GM12878 (cell line): ENCODE results near the gene TEDC1. TPM values are rescaled to one million over a fixed set of nuclear protein-coding genes. Genes with fewer than 3 reads are reported as not detected.

Experiments
- ATAC-seq: fragments of 200-7000 bp; cut with Tn5 transposase; 3 replicates; pipeline ENCODE4 v1.9.1; 2020; ENCODE audit warnings: mild to moderate bottlenecking, moderate library complexity
- BruUV-seq: library from RNA; stranded (reverse); fragments of 400-500 nt; replicated peaks from 2 replicates; lab custom pipeline; 2021; lab: Mats Ljungman, UMichigan
- CTCF ChIA-PET: fragments of 300-600 bp; sonication (Branson Sonifier 250); formaldehyde crosslinking; extraction: SDS; loops from one replicate; lab custom pipeline; 2021; ENCODE audit warnings: inconsistent platforms; lab: Yijun Ruan, JAX
- POLR2A ChIA-PET: fragments of 350-600 bp; formaldehyde crosslinking; extraction: SDS; loops from one replicate; lab custom pipeline; 2021; ENCODE audit warnings: inconsistent platforms; lab: Charles Lee
- RAD21 ChIA-PET: fragments of 300-600 bp; sonication (Branson Sonifier 250); formaldehyde crosslinking; loops from one replicate; lab custom pipeline; 2023; ENCODE audit warnings: antibody characterized with exemption; ENCODE audit not compliant: unreplicated experiment; lab: Charles Lee
- SMC1A ChIA-PET: fragments of 300-600 bp; sonication (Branson Sonifier 250); formaldehyde crosslinking; loops from one replicate; lab custom pipeline; 2023; ENCODE audit not compliant: unreplicated experiment, uncharacterized antibody; lab: Charles Lee
- DNase-seq: peaks from one replicate; pipeline ENCODE4 v3.0.0-alpha.2; 2011; ENCODE audit warnings: low read depth, low spot score
- FAIRE-seq: peaks from 3 replicates; lab custom pipeline; 2011; peaks lifted over from hg19 to GRCh38; lab: Jason Lieb, UNC
- H2AFZ ChIP-seq: 2 replicates; pipeline ENCODE4 v1.6.0; 2011; ENCODE audit warnings: low read depth, low read length, control low read depth; ENCODE audit not compliant: control insufficient read depth
- H3K27ac ChIP-seq: 2 replicates; pipeline ENCODE4 v1.5.1; 2011; ENCODE audit warnings: control low read depth; ENCODE audit not compliant: control insufficient read depth, insufficient read depth
- H3K27me3 ChIP-seq, 2 experiments: replicated peaks in 1 of 2; 2 replicates each; pipeline versions ENCODE4 v1.6.0 to v1.6.1; 2011; ENCODE audit warnings: low read length in 1 of 2; ENCODE audit not compliant: control insufficient read depth in 2 of 2, insufficient read depth in 2 of 2
- H3K36me3 ChIP-seq, 2 experiments: 2 replicates each; pipeline ENCODE4 v1.5.1; 2011; ENCODE audit warnings: low read length in 1 of 2; ENCODE audit not compliant: control insufficient read depth in 2 of 2, insufficient read depth in 2 of 2
- H3K4me1 ChIP-seq: 2 replicates; pipeline ENCODE4 v1.6.1; 2011; ENCODE audit warnings: mild to moderate bottlenecking, low read length, moderate library complexity, mixed read lengths; ENCODE audit not compliant: control insufficient read depth, insufficient read depth
- H3K4me2 ChIP-seq: 2 replicates; pipeline ENCODE4 v1.6.0; 2011; ENCODE audit warnings: control low read depth; ENCODE audit not compliant: control insufficient read depth, insufficient read depth
- H3K4me3 ChIP-seq: fragments of 200-600 bp; sonication (generic); 2 replicates; pipeline ENCODE4 v1.5.1; 2016
- H3K79me2 ChIP-seq: 2 replicates; pipeline ENCODE4 v1.6.0; 2011; ENCODE audit warnings: low read length; ENCODE audit not compliant: control insufficient read depth, insufficient read depth
- H3K9ac ChIP-seq: 2 replicates; pipeline ENCODE4 v1.8.0; 2011; ENCODE audit warnings: low read length, control low read depth, mixed read lengths; ENCODE audit not compliant: control insufficient read depth, insufficient read depth
- H3K9me3 ChIP-seq: replicated peaks from 3 replicates; pipeline ENCODE4 v1.5.1; 2011; ENCODE audit warnings: mild to moderate bottlenecking, low read length; ENCODE audit not compliant: control insufficient read depth, insufficient read depth
- H4K20me1 ChIP-seq: 2 replicates; pipeline ENCODE4 v1.6.0; 2011; ENCODE audit not compliant: control insufficient read depth, insufficient read depth
- BRCA1 ChIP-seq: IDR thresholded peaks from 2 replicates; pipeline ENCODE4 v1.6.1; 2011; ENCODE audit warnings: low read depth, low read length, improper control_type of control experiment
- GATAD2B ChIP-seq: fragments of 450-650 bp; conservative IDR thresholded peaks from 2 replicates; pipeline ENCODE4 v1.6.1; 2017; ENCODE audit warnings: low read depth, mild to moderate bottlenecking, moderate library complexity
- MEF2B ChIP-seq: fragments of 450-650 bp; IDR thresholded peaks from 2 replicates; pipeline ENCODE4 v1.6.1; 2018; ENCODE audit warnings: mild to moderate bottlenecking, moderate library complexity; ENCODE audit not compliant: partially characterized antibody, poor library complexity, severe bottlenecking
- NFYA ChIP-seq: IDR thresholded peaks from 2 replicates; pipeline ENCODE4 v1.6.1; 2011; ENCODE audit warnings: low read depth, mild to moderate bottlenecking, low read length, improper control_type of control experiment, borderline replicate concordance
- NR2F1 ChIP-seq: fragments of 450-650 bp; conservative IDR thresholded peaks from 2 replicates; pipeline ENCODE4 v1.6.1; 2017; ENCODE audit warnings: mild to moderate bottlenecking
- NRF1 ChIP-seq: conservative IDR thresholded peaks from 2 replicates; pipeline ENCODE4 v1.6.1; 2011; ENCODE audit warnings: mild to moderate bottlenecking, low read depth, low read length, improper control_type of control experiment
- RAD21 ChIP-seq: IDR thresholded peaks from 2 replicates; pipeline ENCODE4 v1.6.1; 2011; ENCODE audit warnings: mild to moderate bottlenecking, low read depth, low read length, moderate library complexity; ENCODE audit not compliant: insufficient read depth
- SMC3 ChIP-seq: IDR thresholded peaks from 2 replicates; pipeline ENCODE4 v1.6.1; 2011; ENCODE audit warnings: low read length, improper control_type of control experiment, borderline replicate concordance
- YY1 ChIP-seq: IDR thresholded peaks from 2 replicates; pipeline ENCODE4 v1.6.1; 2011; ENCODE audit warnings: low read depth, mild to moderate bottlenecking, low read length
- WGBS: methylation state at CpG from one replicate; pipeline ENCODE4 v1.1.6; 2016; ENCODE audit warnings: low lambda C conversion rate; ENCODE audit not compliant: insufficient replicate concordance, insufficient coverage; ENCODE audit errors: missing lambda C conversion rate; 5-methylcytosine and 5-hydroxymethylcytosine counted together
- in situ Hi-C: fragments of 300-500 bp; cut with MboI; formaldehyde crosslinking; loops from 9 replicates; pipeline ENCODE4 v1.14.3; 2018; ENCODE audit warnings: mixed read lengths
- intact Hi-C: fragments of 100-400 bp; cut with micrococcal nuclease; formaldehyde crosslinking; loops from one replicate; pipeline ENCODE4 v1.14.2; 2022; ENCODE audit not compliant: unreplicated experiment
- polyA plus RNA-seq, 11 experiments: library from polyadenylated mRNA; depleted of rRNA in 4 of 11; unstranded in 6 of 11; stranded (reverse) in 5 of 11; fragments of >200 nt; fragmentation: Nextera tagmentation in 4 of 11; fragmentation: Illumina TruSeq in 1 of 11; extraction: Ambion mirVana in 4 of 11; extraction: Trizol in 1 of 11; gene quantifications; 1 replicate in 1 of 11; 2 replicates in 10 of 11; pipeline versions ENCODE4 v1.2.1 to v1.2.3, GENCODE V29; 2011 to 2016; ENCODE audit warnings: inconsistent platforms in 2 of 11, missing spikeins in 2 of 11, low read depth in 1 of 11
- total RNA-seq, 4 experiments: library from RNA; depleted of rRNA in 3 of 4; stranded (reverse); fragments of >200 nt in 3 of 4; fragmentation: Illumina TruSeq in 1 of 4; extraction: Trizol in 1 of 4; gene quantifications; 2 replicates each; pipeline versions ENCODE4 v1.2.1 to v1.2.3, GENCODE V29; 2013 to 2021
- TF ChIP-seq, protein P1 (sequence below), 3 experiments: IDR thresholded peaks in 2 of 3; conservative IDR thresholded peaks in 1 of 3; 2 replicates each; pipeline ENCODE4 v1.5.1; 2011; ENCODE audit warnings: low read depth in 3 of 3, low read length in 3 of 3, mild to moderate bottlenecking in 3 of 3, control low read depth in 2 of 3, moderate library complexity in 2 of 3, inconsistent platforms in 1 of 3, mixed read lengths in 1 of 3; ENCODE audit not compliant: control insufficient read depth in 2 of 3, insufficient read depth in 1 of 3; ENCODE audit errors: extremely low read depth in 1 of 3
- TF ChIP-seq, protein P2 (sequence below): fragments of 450-650 bp; IDR thresholded peaks from 2 replicates; pipeline ENCODE4 v1.6.1; 2017; ENCODE audit warnings: low read depth, mild to moderate bottlenecking, moderate library complexity
- TF ChIP-seq, protein P3 (sequence below): fragments of 450-650 bp; IDR thresholded peaks from 2 replicates; pipeline ENCODE4 v1.6.1; 2017; ENCODE audit warnings: mild to moderate bottlenecking
- TF ChIP-seq, protein P4 (sequence below): fragments of 450-650 bp; IDR thresholded peaks from 2 replicates; pipeline ENCODE4 v1.6.1; 2017; ENCODE audit warnings: mild to moderate bottlenecking, moderate library complexity

Gene TEDC1
- total and polyA plus RNA-seq, 10 of the 15 experiments (the other 5 are each of a cell fraction or from before 2014, with no cell fraction given), result 0.19 to 34.2 (median 14.5) TPM

DNA sequence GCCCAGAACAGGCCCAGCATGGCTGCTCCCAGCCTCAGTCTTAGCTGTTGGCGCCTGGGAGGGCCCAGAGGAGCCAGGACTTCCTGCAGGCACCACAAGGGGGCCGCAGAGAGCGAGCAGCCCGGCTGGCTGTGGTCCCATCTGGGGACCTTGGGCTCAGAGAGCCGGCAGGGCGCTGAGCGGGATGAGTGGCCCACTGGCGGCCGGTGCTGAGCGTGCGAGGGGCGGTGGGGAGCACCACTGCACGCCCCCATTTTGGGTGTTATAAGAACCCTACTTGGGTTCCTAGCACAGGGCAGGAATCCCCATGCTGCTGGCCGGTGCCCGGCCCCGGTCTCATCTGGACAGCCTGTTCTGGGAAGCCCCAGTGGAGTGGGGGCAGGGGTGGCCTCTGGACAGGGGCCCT is 42.3 kb upstream of the TEDC1 start:
- ChIA-PET RAD21 (interaction anchor here (1.0 kb wide), 1 partner anchor 41 kb away, joined by 4 read pairs; no protein-coding TSS in a partner anchor), POLR2A (no interaction called here)
- peak; percentile 98 for ATAC-seq

More for the DNA sequence above, 42.3 kb upstream of the TEDC1 start:
- TF ChIP-seq BRCA1, result no peak
- TF ChIP-seq YY1, result peak; percentile 56
- TF ChIP-seq NFYA, result no peak
- TF ChIP-seq MEF2B, result no peak
- TF ChIP-seq, protein P1, sequence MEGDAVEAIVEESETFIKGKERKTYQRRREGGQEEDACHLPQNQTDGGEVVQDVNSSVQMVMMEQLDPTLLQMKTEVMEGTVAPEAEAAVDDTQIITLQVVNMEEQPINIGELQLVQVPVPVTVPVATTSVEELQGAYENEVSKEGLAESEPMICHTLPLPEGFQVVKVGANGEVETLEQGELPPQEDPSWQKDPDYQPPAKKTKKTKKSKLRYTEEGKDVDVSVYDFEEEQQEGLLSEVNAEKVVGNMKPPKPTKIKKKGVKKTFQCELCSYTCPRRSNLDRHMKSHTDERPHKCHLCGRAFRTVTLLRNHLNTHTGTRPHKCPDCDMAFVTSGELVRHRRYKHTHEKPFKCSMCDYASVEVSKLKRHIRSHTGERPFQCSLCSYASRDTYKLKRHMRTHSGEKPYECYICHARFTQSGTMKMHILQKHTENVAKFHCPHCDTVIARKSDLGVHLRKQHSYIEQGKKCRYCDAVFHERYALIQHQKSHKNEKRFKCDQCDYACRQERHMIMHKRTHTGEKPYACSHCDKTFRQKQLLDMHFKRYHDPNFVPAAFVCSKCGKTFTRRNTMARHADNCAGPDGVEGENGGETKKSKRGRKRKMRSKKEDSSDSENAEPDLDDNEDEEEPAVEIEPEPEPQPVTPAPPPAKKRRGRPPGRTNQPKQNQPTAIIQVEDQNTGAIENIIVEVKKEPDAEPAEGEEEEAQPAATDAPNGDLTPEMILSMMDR (IDR thresholded peaks at IDR 0.05 in 2 of 3, conservative IDR thresholded peaks at IDR 0.05 in 1 of 3; ENCODE audit: control insufficient read depth in 2 of 3, extremely low read depth in 1 of 3, insufficient read depth in 1 of 3, low read depth in 3 of 3, low read length in 3 of 3), result peak; percentile 56 to 80 (median 62)
- TF ChIP-seq, protein P2, sequence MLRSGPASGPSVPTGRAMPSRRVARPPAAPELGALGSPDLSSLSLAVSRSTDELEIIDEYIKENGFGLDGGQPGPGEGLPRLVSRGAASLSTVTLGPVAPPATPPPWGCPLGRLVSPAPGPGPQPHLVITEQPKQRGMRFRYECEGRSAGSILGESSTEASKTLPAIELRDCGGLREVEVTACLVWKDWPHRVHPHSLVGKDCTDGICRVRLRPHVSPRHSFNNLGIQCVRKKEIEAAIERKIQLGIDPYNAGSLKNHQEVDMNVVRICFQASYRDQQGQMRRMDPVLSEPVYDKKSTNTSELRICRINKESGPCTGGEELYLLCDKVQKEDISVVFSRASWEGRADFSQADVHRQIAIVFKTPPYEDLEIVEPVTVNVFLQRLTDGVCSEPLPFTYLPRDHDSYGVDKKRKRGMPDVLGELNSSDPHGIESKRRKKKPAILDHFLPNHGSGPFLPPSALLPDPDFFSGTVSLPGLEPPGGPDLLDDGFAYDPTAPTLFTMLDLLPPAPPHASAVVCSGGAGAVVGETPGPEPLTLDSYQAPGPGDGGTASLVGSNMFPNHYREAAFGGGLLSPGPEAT, result no peak
- peak; percentile 49 for TF ChIP-seq RAD21
- TF ChIP-seq, protein P3, sequence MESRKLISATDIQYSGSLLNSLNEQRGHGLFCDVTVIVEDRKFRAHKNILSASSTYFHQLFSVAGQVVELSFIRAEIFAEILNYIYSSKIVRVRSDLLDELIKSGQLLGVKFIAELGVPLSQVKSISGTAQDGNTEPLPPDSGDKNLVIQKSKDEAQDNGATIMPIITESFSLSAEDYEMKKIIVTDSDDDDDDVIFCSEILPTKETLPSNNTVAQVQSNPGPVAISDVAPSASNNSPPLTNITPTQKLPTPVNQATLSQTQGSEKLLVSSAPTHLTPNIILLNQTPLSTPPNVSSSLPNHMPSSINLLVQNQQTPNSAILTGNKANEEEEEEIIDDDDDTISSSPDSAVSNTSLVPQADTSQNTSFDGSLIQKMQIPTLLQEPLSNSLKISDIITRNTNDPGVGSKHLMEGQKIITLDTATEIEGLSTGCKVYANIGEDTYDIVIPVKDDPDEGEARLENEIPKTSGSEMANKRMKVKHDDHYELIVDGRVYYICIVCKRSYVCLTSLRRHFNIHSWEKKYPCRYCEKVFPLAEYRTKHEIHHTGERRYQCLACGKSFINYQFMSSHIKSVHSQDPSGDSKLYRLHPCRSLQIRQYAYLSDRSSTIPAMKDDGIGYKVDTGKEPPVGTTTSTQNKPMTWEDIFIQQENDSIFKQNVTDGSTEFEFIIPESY, result peak; percentile 77; the same call in 1 of the 2 replicates
- TF ChIP-seq GATAD2B, result peak; percentile 51; the same call in 1 of the 2 replicates
- TF ChIP-seq SMC3, result peak; percentile 50; the same call in 1 of the 2 replicates
- TF ChIP-seq NR2F1, result no peak
- TF ChIP-seq, protein P4, sequence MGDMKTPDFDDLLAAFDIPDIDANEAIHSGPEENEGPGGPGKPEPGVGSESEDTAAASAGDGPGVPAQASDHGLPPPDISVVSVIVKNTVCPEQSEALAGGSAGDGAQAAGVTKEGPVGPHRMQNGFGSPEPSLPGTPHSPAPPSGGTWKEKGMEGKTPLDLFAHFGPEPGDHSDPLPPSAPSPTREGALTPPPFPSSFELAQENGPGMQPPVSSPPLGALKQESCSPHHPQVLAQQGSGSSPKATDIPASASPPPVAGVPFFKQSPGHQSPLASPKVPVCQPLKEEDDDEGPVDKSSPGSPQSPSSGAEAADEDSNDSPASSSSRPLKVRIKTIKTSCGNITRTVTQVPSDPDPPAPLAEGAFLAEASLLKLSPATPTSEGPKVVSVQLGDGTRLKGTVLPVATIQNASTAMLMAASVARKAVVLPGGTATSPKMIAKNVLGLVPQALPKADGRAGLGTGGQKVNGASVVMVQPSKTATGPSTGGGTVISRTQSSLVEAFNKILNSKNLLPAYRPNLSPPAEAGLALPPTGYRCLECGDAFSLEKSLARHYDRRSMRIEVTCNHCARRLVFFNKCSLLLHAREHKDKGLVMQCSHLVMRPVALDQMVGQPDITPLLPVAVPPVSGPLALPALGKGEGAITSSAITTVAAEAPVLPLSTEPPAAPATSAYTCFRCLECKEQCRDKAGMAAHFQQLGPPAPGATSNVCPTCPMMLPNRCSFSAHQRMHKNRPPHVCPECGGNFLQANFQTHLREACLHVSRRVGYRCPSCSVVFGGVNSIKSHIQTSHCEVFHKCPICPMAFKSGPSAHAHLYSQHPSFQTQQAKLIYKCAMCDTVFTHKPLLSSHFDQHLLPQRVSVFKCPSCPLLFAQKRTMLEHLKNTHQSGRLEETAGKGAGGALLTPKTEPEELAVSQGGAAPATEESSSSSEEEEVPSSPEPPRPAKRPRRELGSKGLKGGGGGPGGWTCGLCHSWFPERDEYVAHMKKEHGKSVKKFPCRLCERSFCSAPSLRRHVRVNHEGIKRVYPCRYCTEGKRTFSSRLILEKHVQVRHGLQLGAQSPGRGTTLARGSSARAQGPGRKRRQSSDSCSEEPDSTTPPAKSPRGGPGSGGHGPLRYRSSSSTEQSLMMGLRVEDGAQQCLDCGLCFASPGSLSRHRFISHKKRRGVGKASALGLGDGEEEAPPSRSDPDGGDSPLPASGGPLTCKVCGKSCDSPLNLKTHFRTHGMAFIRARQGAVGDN, result no peak
- TF ChIP-seq NRF1, result no peak
- Histone ChIP-seq H3K4me1 (no peaks in the 10 kb centered on the region), H3K27ac (no peak overlapping the region), H3K4me3 (no peak overlapping the region), H3K79me2 (no peaks in the 10 kb centered on the region), H3K9me3 (no peaks in the 10 kb centered on the region), H4K20me1 (no peaks in the 10 kb centered on the region), H2AFZ (no peak overlapping the region), H3K9ac (no peak overlapping the region), H3K36me3 (peaks cover 0 to 27% of the 10 kb centered on the region in 2 experiments; a peak in 3 of 4 replicates), H3K4me2 (no peak overlapping the region), H3K27me3 (no peaks in the 10 kb centered on the region)
- ChIA-PET CTCF (interaction anchor here (0.7 kb wide), 1 partner anchor 58 kb away, joined by 3 read pairs; no protein-coding TSS in a partner anchor), SMC1A (no interaction called here)
- BruUV-seq, result no TSS peak
- FAIRE-seq, result no peak
- intact Hi-C loops, result loop anchor here (1.0 kb wide), 1 partner anchor 41 kb away; no protein-coding TSS in a partner anchor
- in situ Hi-C loops, result no loop called here
- 61% methylated on average over 16 of the region's 16 CpGs for WGBS
- DNase-seq, result no peak
